ENCODE measurements around the gene CLOCK. TPM values are rescaled to one million over a fixed set of nuclear protein-coding genes. Genes with fewer than 3 reads are reported as not detected.

Gene CLOCK
- total RNA-seq, 1 donor from 2014 or later: 35.9 TPM

DNA sequence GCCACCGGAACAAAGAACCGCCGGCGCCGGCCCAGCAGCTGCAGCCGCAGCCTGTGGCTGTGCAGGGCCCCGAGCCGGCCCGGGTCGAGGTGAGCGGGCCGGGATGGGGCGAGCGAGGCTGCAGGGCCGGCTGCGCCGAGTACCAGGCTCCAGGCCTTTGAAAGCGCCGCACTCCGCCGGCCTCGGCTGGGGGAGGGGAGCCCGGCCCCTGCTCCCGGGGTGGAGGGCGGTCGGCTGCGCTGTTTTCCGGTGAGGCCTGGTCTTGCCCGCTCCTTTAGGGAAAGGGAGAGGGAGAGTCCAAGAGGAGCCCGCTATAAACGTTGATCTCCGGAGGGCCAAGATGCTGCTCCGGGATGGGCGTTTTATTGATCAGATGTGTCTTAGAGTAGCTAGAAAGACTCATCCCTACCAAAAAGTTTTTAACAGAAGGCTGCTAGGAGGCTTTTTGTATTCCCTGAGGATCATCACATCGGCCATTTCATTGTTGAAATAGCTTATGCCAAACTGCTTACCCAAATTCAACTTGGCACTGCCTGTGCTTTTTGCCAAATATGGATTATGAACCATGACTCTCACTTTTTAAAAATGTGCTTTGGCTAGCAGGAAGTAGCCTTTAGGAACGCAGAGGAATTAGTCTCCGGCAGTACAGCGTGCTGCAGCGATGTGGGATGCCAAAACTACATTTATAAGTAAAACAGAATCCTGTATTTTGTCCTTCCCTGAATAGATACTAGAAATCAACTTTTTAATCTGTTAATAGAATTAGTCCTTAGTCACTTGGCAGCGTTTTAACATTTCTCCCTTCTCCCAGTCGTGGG is 150.2 kb downstream of the CLOCK start:
- Histone ChIP-seq H3K36me3 (peaks cover 5% of the 10 kb centered on the region), H3K4me2 (peak overlapping the region; percentile 82), H3K27me3 (peaks cover 10% of the 10 kb centered on the region), H3K9ac (peak overlapping the region; percentile 87), H3F3A (ENCODE audit: low read depth) (peaks cover 5% of the 10 kb centered on the region), H3K79me2 (ENCODE audit: low read depth) (peaks cover 55% of the 10 kb centered on the region), H3K9me3 (ENCODE audit: low read depth) (no peaks in the 10 kb centered on the region), H2AFZ (replicated peaks) (peak overlapping the region; percentile 61), H3K4me1 (peaks cover 15% of the 10 kb centered on the region), H3K27ac (peak overlapping the region; percentile 91), H3K4me3 (peak overlapping the region; percentile 95), H4K20me1 (ENCODE audit: low read depth) (peaks cover 40% of the 10 kb centered on the region)
- Mint-ChIP-seq H3K9me3 (no peaks in the 10 kb centered on the region), H3K27ac (peak overlapping the region; percentile 53), H3K4me3 (peak overlapping the region; percentile 97), H3K4me1 (peaks cover 29% of the 10 kb centered on the region), H3K36me3 (peaks cover 9% of the 10 kb centered on the region), H3K27me3 (ENCODE audit: insufficient read depth, low read depth) (no peaks in the 10 kb centered on the region)
- DNase-seq (ENCODE audit: low spot score): peak; percentile 83
- TF ChIP-seq, protein P1, sequence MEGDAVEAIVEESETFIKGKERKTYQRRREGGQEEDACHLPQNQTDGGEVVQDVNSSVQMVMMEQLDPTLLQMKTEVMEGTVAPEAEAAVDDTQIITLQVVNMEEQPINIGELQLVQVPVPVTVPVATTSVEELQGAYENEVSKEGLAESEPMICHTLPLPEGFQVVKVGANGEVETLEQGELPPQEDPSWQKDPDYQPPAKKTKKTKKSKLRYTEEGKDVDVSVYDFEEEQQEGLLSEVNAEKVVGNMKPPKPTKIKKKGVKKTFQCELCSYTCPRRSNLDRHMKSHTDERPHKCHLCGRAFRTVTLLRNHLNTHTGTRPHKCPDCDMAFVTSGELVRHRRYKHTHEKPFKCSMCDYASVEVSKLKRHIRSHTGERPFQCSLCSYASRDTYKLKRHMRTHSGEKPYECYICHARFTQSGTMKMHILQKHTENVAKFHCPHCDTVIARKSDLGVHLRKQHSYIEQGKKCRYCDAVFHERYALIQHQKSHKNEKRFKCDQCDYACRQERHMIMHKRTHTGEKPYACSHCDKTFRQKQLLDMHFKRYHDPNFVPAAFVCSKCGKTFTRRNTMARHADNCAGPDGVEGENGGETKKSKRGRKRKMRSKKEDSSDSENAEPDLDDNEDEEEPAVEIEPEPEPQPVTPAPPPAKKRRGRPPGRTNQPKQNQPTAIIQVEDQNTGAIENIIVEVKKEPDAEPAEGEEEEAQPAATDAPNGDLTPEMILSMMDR (IDR thresholded peaks at IDR 0.05): no peak
- TF ChIP-seq EZH2phosphoT487 (IDR thresholded peaks at IDR 0.05) (no peak), EZH2 (IDR thresholded peaks at IDR 0.05) (no peak)

DNA sequence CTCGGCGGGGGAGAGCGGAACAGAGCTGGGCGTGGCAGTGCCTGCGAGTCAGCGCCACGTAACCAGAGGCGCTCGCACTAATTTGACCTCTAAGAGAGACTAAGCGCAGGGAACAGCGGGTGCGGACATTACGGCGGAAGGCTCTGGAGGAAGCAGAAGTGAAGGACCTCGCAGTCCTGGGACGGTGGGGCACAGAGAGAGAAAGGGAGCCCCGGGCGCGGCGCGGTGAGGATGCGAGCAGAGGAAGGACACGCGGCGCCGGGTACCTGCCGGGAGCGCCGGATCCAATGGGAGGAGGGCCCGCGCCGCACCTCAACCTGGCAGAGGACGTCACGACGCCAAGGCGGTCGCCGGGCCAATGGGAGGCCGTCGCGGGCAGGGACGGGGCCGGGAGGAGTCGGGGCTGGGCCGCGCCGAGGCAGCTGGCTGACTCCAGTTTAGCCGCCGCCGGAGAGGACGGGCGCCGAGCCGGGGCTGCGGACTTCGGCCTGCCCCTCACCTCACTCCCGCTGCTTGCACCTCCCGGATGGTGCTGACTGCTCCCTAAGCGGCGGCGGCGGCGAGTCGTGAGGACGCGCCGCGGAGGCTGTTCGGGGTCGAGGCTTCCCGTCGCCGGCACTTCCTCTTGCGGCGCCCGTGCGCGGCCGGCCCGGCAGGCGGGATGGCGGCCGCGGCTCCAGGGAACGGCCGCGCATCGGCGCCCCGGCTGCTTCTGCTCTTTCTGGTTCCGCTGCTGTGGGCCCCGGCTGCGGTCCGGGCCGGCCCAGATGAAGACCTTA is 151.0 kb downstream of the CLOCK start, which contains the start of gene TMEM165:
Gene TMEM165 (plus strand): TSS at position 429 of the 779 bp plus-strand sequence. CDS start 233 bp downstream, at position 662.
- H2AFZ ChIP-seq (replicated peaks): peak within 1 kb of the TSS; percentile 61
- no peak for TF ChIP-seq EZH2 (IDR thresholded peaks at IDR 0.05)
- TF ChIP-seq, protein P1 (IDR thresholded peaks at IDR 0.05): no peak
- TF ChIP-seq EZH2phosphoT487 (IDR thresholded peaks at IDR 0.05): no peak
- no peaks in the 10 kb centered on the region for H3K9me3 ChIP-seq (ENCODE audit: low read depth)

DNA sequence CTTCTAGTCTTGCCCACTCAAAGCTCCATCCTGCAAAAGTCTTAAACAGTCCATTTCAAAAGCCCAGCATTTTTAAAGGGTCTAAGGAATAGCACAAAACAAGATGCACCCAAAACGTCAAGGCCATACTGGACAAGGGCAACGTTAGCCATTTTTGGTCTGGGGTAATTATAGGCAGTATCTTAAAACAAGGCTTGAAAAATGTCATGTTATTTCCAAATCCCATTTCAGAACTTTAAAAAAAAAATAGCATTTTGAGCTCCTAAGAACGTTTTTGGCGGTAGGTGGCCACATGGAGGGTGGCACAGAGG is 151.5 kb downstream of the CLOCK start:
- H3K4me2 ChIP-seq: peak overlapping the region; percentile 82
- Mint-ChIP-seq H3K36me3 (peaks cover 2% of the 10 kb centered on the region), H3K4me3 (peak overlapping the region; percentile 97), H3K9me3 (no peaks in the 10 kb centered on the region), H3K27me3 (ENCODE audit: insufficient read depth, low read depth) (no peaks in the 10 kb centered on the region), H3K27ac (no peak overlapping the region), H3K4me1 (peaks cover 29% of the 10 kb centered on the region)
- peaks cover 5% of the 10 kb centered on the region for H3F3A ChIP-seq (ENCODE audit: low read depth)
- TF ChIP-seq, protein P1 (IDR thresholded peaks at IDR 0.05): no peak
- no peak for TF ChIP-seq EZH2phosphoT487 (IDR thresholded peaks at IDR 0.05)
- TF ChIP-seq EZH2 (IDR thresholded peaks at IDR 0.05): no peak
- H2AFZ ChIP-seq (replicated peaks): peak overlapping the region; percentile 61
- DNase-seq (ENCODE audit: low spot score): no peak
- H3K27ac ChIP-seq: no peak overlapping the region
- H3K4me3 ChIP-seq: peak overlapping the region; percentile 95
- H3K9me3 ChIP-seq (ENCODE audit: low read depth): no peaks in the 10 kb centered on the region
- no peaks in the 10 kb centered on the region for H3K36me3 ChIP-seq
- H3K27me3 ChIP-seq: peaks cover 10% of the 10 kb centered on the region
- H3K4me1 ChIP-seq: peaks cover 15% of the 10 kb centered on the region
- H4K20me1 ChIP-seq (ENCODE audit: low read depth): peaks cover 35% of the 10 kb centered on the region
- peaks cover 42% of the 10 kb centered on the region for H3K79me2 ChIP-seq (ENCODE audit: low read depth)
- no peak overlapping the region for H3K9ac ChIP-seq

More for the DNA sequence above, 151.0 kb downstream of the CLOCK start, which contains the start of gene TMEM165:
- H3K4me1 Mint-ChIP-seq: peaks cover 29% of the 10 kb centered on the region
- H3K4me3 Mint-ChIP-seq: peak within 1 kb of the TSS; percentile 97
- H4K20me1 ChIP-seq (ENCODE audit: low read depth): peaks cover 36% of the 10 kb centered on the region
- H3K4me2 ChIP-seq: peak within 1 kb of the TSS; percentile 82
- peaks cover 10% of the 10 kb centered on the region for H3K27me3 ChIP-seq
- H3K27ac ChIP-seq: peak within 1 kb of the TSS; percentile 91
- peak within 1 kb of the TSS; percentile 95 for H3K4me3 ChIP-seq
- H3K9me3 Mint-ChIP-seq: no peaks in the 10 kb centered on the region
- peaks cover 15% of the 10 kb centered on the region for H3K4me1 ChIP-seq
- H3K36me3 ChIP-seq: no peaks in the 10 kb centered on the region
- H3K79me2 ChIP-seq (ENCODE audit: low read depth): peaks cover 47% of the 10 kb centered on the region
- no peaks in the 10 kb centered on the region for H3K27me3 Mint-ChIP-seq (ENCODE audit: insufficient read depth, low read depth)
- H3F3A ChIP-seq (ENCODE audit: low read depth): peaks cover 5% of the 10 kb centered on the region
- peak; percentile 94 for DNase-seq (ENCODE audit: low spot score)
- H3K27ac Mint-ChIP-seq: peak within 1 kb of the TSS; percentile 53
- H3K36me3 Mint-ChIP-seq: peaks cover 3% of the 10 kb centered on the region
- H3K9ac ChIP-seq: peak within 1 kb of the TSS; percentile 87

All from neural progenitor cell (in vitro differentiated cells).